Sigmoid colon (tissue), 7 donors: ENCODE results near the gene PHKA1. TPM values are rescaled to one million over a fixed set of nuclear protein-coding genes. Genes with fewer than 3 reads are reported as not detected.
"Not testable (repeated sequence)": the region's sequence is repeated elsewhere in the genome, so short reads cannot be mapped to it uniquely, and the experiment has no call there.

Experiments
- DNase-seq: peaks from one replicate; pipeline ENCODE4 v3.0.0-alpha.2; 2019
- H3K27ac ChIP-seq, 4 donors: fragments of 200-600 bp; sonication (generic); one replicate each; pipeline ENCODE4 v1.5.1; 2016 to 2019; ENCODE audit warnings: mild to moderate bottlenecking in 1 of 4
- H3K27me3 ChIP-seq, 3 donors: fragments of 200-600 bp; sonication (generic); one replicate each; pipeline ENCODE4 v1.5.1; 2019; ENCODE audit warnings: mild to moderate bottlenecking in 1 of 3
- H3K36me3 ChIP-seq, 4 donors: fragments of 200-600 bp; sonication (generic); one replicate each; pipeline ENCODE4 v1.5.1; 2016 to 2019
- H3K4me1 ChIP-seq, 4 donors: fragments of 200-600 bp; sonication (generic); one replicate each; pipeline ENCODE4 v1.5.1; 2017 to 2019
- H3K4me3 ChIP-seq, 4 donors: fragments of 200-600 bp; sonication (generic); one replicate each; pipeline ENCODE4 v1.5.1; 2017 to 2019; ENCODE audit warnings: mild to moderate bottlenecking in 2 of 4, moderate library complexity in 1 of 4
- H3K9me3 ChIP-seq, 4 donors: fragments of 200-600 bp in 3 of 4; sonication (generic) in 3 of 4; one replicate each; pipeline versions ENCODE4 v1.5.1 to v1.6.1; 2013 to 2019
- EP300 ChIP-seq, 4 donors: sonication (generic); formaldehyde crosslinking; IDR thresholded peaks; one replicate each; pipeline ENCODE4 v1.6.1; 2017; ENCODE audit warnings: antibody characterized with exemption in 4 of 4
- POLR2A ChIP-seq, 2 donors: fragments of 450-650 bp; IDR thresholded peaks; one replicate each; pipeline ENCODE4 v1.6.1; 2016; ENCODE audit warnings: antibody characterized with exemption in 2 of 2, mild to moderate bottlenecking in 2 of 2, moderate library complexity in 2 of 2
- POLR2AphosphoS5 ChIP-seq, 4 donors: sonication (generic); formaldehyde crosslinking; IDR thresholded peaks; one replicate each; pipeline ENCODE4 v1.6.1; 2017; ENCODE audit warnings: antibody characterized with exemption in 4 of 4
- WGBS, 2 donors: extraction: QIAGEN DNeasy Blood & Tissue Kit; methylation state at CpG; one replicate each; pipeline ENCODE4 v1.1.7; 2013; 5-methylcytosine and 5-hydroxymethylcytosine counted together
- intact Hi-C: fragments of 100-400 bp; cut with DNase I; formaldehyde crosslinking; loops from one replicate; pipeline ENCODE4 v1.15.1; 2023
- polyA plus RNA-seq, 3 donors: library from polyadenylated mRNA; stranded (reverse); fragments of 200-250 nt; gene quantifications; one replicate each; pipeline ENCODE4 v1.2.3, GENCODE V29; 2013
- total RNA-seq, 4 donors: library from RNA; depleted of rRNA; stranded (reverse); fragments of >200 nt; gene quantifications; one replicate each; pipeline ENCODE4 v1.1.0, GENCODE V29; 2016
- TF ChIP-seq, protein P1 (sequence below), 4 experiments: fragments of 450-650 bp in 3 of 4; fragments of 200-600 bp in 1 of 4; IDR thresholded peaks; one replicate each; pipeline ENCODE4 v1.5.1; 2016 to 2019; ENCODE audit warnings: antibody characterized with exemption in 4 of 4, mild to moderate bottlenecking in 3 of 4, moderate library complexity in 2 of 4
- donor health status: healthy with polysubstance abuse.
- donor health status: Bipolar disorder and iron deficiency.
- donor health status: healthy.

PHKA1 gene
- total RNA-seq (1 to 10 TPM; 4.6 to 9.7 (median 7.0) TPM), polyA plus RNA-seq (1 to 10 TPM in 2 of 3 donors, under 1 TPM in 1; 0.92 to 2.0 (median 1.2) TPM)

DNA sequence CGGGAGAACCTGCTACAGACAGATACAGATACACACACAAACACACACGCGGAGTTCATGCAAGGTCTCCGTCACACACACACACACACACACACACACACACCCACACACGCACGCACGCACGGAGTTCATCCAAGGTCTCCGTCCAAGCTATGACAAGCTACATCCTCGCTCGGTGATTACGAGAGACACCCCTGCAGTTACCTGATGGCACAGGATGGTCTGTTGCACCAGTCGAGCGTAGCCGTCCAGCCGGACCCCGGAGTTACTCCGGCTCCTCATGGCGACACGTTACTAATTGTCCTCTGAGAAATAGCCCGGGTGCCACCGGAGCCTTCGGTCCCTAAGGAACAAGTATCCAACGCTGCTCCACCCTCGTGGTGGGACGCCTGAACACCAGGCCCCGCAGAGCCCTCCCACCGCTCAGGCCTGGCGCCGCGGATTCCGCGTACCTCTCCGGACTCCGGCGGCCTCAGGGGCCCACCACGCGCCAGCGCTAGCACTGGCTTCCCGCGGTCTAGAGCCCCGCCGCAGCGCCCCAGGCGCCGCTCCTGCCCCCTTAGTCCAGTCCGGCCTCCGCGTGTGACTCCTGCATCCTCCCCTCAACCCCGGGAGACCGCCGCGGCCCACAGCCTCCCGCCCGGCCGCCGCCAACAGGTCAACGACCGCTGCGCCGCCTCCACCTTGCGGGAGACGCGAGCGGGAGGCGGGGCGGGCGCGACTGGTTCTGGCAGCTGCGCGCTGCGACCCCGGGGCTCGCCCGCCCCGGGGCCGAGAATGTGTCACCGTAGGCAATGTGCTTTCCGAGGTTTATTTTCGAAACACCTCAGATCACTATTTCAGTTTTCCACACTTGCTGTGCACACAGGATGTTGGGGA, at the start of gene PHKA1:
TSS of gene PHKA1 (minus strand) at position 708 of the 879 bp plus-strand sequence. CDS start at position 282, 426 bp downstream.
- TF ChIP-seq POLR2AphosphoS5 (IDR thresholded peaks at IDR 0.05), result peak in 3 of 4 donors; percentile 22 to 38 (median 28)
- Histone ChIP-seq H3K27ac (peak within 1 kb of the TSS; percentile 77 to 81 (median 79)), H3K4me3 (peak within 1 kb of the TSS; percentile 25 to 52 (median 49))
- H3K9me3 ChIP-seq, intact Hi-C loops, H3K4me1 ChIP-seq, H3K27me3 ChIP-seq, H3K36me3 ChIP-seq: not testable (repeated sequence)
- WGBS, 2 donors, result 6 to 8% methylated on average over 80 of the region's 80 CpGs
- peak; percentile 79 for DNase-seq

DNA sequence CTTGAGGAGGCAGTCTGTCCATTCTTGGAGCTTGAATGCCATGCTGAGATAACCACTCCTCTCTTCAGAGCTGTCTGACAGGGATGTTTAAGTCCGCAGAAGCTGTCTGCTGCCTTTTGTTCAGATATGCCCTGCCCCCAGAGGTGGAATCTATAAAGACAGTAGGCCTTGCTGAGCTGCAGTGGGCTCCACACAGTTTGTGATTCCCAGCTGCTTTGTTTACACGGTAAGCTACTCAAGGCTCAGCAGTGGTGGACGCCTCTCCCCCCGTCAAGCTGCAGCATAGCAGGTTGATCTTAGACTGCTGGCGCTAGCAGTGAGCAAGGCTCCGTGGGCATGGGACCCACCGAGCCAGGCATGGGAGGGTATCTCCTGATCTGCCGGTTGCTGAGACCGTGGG, 46.3 kb upstream of the PHKA1 start:
- H3K36me3 ChIP-seq, DNase-seq, intact Hi-C loops, H3K27ac ChIP-seq, H3K4me1 ChIP-seq, H3K9me3 ChIP-seq, H3K27me3 ChIP-seq, H3K4me3 ChIP-seq: not testable (repeated sequence)
- WGBS, 2 donors, result no CpG with 5 or more reads among the region's 9 CpGs

DNA sequence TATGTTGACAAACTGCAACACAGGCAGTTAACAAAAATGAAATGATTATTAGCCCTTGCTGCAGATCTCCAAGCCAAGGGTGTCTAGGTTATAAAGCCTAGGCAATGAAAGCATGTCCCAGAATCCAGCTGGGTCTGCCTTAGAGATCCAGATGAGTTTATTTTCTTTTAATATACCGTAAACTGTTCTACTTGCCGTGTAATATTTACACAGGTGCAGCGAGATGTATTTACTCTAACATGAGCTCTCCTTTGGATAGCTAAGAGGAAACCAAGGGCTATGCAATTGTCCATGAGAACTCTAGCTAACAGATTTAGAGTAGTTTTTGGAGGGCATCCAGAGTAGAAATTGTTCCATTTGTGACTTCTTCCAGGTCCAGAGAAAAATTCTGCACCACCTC, 34.4 kb upstream of the PHKA1 start:
- H3K9me3 ChIP-seq, DNase-seq, H3K27me3 ChIP-seq, intact Hi-C loops, H3K27ac ChIP-seq, H3K4me1 ChIP-seq, H3K4me3 ChIP-seq, H3K36me3 ChIP-seq: not testable (repeated sequence)
- WGBS, 2 donors, result no CpG with 5 or more reads among the region's 3 CpGs

DNA sequence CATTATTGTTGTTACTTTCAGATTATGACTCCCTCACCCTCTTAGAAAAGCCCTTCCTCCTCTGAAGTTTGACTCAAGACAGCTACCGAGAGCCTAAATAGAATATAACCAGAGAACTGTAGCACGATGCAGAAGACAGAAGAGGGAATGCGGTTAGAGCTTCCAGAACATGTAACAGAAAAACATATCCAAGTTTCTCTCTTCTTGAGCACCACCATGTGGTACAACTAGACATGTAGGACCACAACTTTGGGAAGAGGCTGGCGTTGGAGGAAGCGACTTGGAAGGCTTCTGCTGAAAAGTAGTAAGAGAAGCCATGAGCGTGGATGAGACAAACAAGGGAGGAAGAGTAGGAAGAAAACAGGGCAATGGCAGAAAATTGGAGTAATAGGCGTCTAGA, 31.4 kb upstream of the PHKA1 start:
- H3K9me3 ChIP-seq, H3K27ac ChIP-seq, H3K27me3 ChIP-seq, intact Hi-C loops, H3K4me3 ChIP-seq, H3K4me1 ChIP-seq, H3K36me3 ChIP-seq, DNase-seq: not testable (repeated sequence)
- no CpG with 5 or more reads among the region's 7 CpGs for WGBS, 2 donors

DNA sequence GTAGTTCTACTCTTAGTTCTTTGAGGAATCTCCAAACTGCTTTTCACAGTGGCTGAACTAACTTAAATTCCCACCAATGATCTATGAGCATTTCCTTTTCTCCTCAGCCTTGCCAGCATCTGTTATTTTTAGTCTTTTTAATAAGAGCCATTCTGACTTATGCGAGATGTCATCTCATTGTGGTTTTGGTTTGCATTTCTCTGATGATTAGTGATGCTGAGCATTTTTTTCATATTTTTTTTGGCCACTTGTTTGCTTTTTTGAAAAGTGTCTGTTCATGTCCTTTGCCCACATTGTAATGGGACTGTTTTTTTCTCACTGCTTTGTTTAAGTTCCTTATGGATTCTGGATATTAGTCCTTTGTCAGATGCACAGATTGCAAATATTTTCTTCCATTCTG, 21.5 kb upstream of the PHKA1 start:
- TF ChIP-seq POLR2A (IDR thresholded peaks at IDR 0.05) (no peak), EP300 (IDR thresholded peaks at IDR 0.05) (no peak), POLR2AphosphoS5 (IDR thresholded peaks at IDR 0.05) (no peak)
- TF ChIP-seq, protein P1, sequence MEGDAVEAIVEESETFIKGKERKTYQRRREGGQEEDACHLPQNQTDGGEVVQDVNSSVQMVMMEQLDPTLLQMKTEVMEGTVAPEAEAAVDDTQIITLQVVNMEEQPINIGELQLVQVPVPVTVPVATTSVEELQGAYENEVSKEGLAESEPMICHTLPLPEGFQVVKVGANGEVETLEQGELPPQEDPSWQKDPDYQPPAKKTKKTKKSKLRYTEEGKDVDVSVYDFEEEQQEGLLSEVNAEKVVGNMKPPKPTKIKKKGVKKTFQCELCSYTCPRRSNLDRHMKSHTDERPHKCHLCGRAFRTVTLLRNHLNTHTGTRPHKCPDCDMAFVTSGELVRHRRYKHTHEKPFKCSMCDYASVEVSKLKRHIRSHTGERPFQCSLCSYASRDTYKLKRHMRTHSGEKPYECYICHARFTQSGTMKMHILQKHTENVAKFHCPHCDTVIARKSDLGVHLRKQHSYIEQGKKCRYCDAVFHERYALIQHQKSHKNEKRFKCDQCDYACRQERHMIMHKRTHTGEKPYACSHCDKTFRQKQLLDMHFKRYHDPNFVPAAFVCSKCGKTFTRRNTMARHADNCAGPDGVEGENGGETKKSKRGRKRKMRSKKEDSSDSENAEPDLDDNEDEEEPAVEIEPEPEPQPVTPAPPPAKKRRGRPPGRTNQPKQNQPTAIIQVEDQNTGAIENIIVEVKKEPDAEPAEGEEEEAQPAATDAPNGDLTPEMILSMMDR (IDR thresholded peaks at IDR 0.05), result no peak
- 82 to 87% methylated on average over 1 of the region's 1 CpG for WGBS, 2 donors

DNA sequence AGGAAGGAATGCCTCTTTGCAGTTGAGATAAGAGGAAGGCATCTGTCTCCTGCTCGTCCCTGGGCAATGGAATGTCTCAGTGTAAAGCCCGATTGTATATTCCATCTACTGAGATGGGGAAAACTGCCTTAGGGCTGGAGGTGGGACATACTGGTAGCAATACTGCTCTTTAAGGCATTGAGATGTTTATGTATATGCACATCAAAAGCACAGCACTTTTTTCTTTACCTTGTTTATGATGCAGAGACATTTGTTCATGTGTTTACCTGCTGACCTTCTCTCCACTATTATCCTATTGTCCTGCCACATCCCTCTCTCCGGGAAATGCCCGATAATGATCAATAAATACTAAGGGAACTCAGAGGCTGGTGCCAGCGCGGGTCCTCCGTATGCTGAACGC, 19.5 kb upstream of the PHKA1 start:
- H3K27ac ChIP-seq, DNase-seq, H3K4me3 ChIP-seq, H3K4me1 ChIP-seq, H3K9me3 ChIP-seq, intact Hi-C loops, H3K27me3 ChIP-seq, H3K36me3 ChIP-seq: not testable (repeated sequence)
- 59 to 61% methylated on average over 8 of the region's 8 CpGs for WGBS, 2 donors

More for the DNA sequence above, 21.5 kb upstream of the PHKA1 start:
- Histone ChIP-seq H3K27ac (no peak overlapping the region), H3K4me3 (no peak overlapping the region), H3K9me3 (no peaks in the 10 kb centered on the region), H3K27me3 (no peaks in the 10 kb centered on the region), H3K36me3 (no peaks in the 10 kb centered on the region), H3K4me1 (no peaks in the 10 kb centered on the region)
- no peak for DNase-seq
- intact Hi-C loops, result no loop called here

DNA sequence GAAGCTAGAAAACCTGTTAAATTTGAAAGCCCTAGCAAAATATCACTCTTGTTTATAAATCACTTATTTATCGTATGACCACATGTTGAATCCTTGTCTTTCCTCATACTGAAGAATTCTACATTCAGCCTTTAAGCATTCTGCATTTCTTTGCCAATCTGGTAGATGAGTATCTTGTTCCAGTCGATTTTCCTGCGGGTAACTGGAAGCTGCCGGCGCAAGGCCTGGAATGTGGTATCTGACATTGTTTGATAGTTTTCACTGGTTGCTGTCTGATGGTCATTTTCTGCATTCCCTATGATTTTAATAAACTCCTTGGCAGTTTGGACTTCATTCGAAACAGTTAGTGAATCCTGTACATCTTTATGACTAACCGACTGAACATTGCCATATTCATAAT, 13.7 kb upstream of the PHKA1 start:
- intact Hi-C loops, result no loop called here
- DNase-seq, result no peak
- TF ChIP-seq POLR2A (IDR thresholded peaks at IDR 0.05) (no peak), POLR2AphosphoS5 (IDR thresholded peaks at IDR 0.05) (no peak), EP300 (IDR thresholded peaks at IDR 0.05) (no peak)
- TF ChIP-seq, protein P1 (IDR thresholded peaks at IDR 0.05), result no peak
- H3K27ac ChIP-seq, result no peak overlapping the region
- no peaks in the 10 kb centered on the region for H3K36me3 ChIP-seq
- H3K27me3 ChIP-seq, result no peaks in the 10 kb centered on the region
- no peaks in the 10 kb centered on the region for H3K9me3 ChIP-seq
- H3K4me3 ChIP-seq, result no peak overlapping the region
- WGBS, 2 donors, result 93% methylated on average over 7 of the region's 7 CpGs
- H3K4me1 ChIP-seq, result no peaks in the 10 kb centered on the region
